ENCODE measurements around the gene IFT43.

GRCh38 chr14:75984674-75985073 lies 889 bp upstream of the IFT43 start:
- no peak for TF ChIP-seq POLR2A (IDR thresholded peaks at IDR 0.05; ENCODE audit: low read length)
- peak; percentile 12 for TF ChIP-seq GATA1 (IDR thresholded peaks at IDR 0.05; ENCODE audit: low read depth, low read length)

All from erythroblast (primary cell).